TTC549 (cell line): ENCODE results near the gene APOO.

Source experiments
- FAIRE-seq: peaks from 2 replicates; lab custom pipeline; 2012; peaks lifted over from hg19 to GRCh38; lab: Jason Lieb, UNC

The APOO gene

GRCh38 chrX:23784470-23785331 is 123.0 kb downstream of the APOO start:
- FAIRE-seq = no peak

GRCh38 chrX:23783589-23784469 is 123.9 kb downstream of the APOO start:
- FAIRE-seq = no peak
